Keratinocyte (primary cell): ENCODE results near the gene CMPK2.

Experiments used
- EZH2 ChIP-seq: IDR thresholded peaks from one replicate; pipeline ENCODE4 v1.6.1; 2012; ENCODE audit warnings: inconsistent platforms, mild to moderate bottlenecking, low read length, moderate library complexity
- TF ChIP-seq, protein P1 (sequence below), 3 experiments: IDR thresholded peaks in 1 of 3; conservative IDR thresholded peaks in 1 of 3; optimal IDR thresholded peaks in 1 of 3; 2 replicates in 2 of 3; 3 replicates in 1 of 3; pipeline versions ENCODE3 to v1.5.1; 2011; ENCODE audit warnings: low read length in 3 of 3, mild to moderate bottlenecking in 3 of 3, moderate library complexity in 2 of 3, control low read depth in 1 of 3, inconsistent platforms in 1 of 3; ENCODE audit not compliant: insufficient read depth in 2 of 3; ENCODE audit errors: extremely low read depth in 1 of 3

DNA sequence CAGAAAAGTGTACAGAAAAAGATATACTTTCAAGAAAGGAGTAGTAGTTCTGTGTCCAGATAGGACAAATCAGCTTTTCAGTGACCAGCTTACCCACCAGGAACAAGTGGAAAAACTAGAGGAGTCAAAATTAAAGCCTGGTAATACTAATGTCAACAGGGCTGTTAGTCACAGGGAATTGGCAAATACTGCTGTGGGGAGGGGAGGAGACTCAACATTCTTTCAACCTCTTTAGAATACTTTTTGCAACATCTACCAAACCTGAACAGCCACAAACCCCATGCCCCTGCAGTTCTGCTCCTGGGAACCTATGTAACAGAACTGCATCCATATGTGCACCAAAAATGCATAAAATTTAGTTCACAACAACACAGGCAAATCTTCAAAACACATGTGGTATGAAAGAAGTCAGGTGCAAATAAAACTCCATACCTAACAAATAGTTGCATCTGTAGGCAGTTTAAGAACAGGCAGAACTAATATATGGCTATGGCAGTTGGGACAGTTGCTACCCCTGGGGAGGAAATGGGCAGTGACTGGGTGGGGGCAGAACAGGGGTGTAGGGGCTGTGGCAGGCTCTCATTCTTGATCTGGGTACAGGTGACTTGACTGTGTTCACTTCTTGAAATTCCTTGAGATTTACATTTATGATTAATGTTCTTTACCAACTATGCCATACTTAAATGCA, 9.7 kb downstream of the CMPK2 start:
- TF ChIP-seq, protein P1, sequence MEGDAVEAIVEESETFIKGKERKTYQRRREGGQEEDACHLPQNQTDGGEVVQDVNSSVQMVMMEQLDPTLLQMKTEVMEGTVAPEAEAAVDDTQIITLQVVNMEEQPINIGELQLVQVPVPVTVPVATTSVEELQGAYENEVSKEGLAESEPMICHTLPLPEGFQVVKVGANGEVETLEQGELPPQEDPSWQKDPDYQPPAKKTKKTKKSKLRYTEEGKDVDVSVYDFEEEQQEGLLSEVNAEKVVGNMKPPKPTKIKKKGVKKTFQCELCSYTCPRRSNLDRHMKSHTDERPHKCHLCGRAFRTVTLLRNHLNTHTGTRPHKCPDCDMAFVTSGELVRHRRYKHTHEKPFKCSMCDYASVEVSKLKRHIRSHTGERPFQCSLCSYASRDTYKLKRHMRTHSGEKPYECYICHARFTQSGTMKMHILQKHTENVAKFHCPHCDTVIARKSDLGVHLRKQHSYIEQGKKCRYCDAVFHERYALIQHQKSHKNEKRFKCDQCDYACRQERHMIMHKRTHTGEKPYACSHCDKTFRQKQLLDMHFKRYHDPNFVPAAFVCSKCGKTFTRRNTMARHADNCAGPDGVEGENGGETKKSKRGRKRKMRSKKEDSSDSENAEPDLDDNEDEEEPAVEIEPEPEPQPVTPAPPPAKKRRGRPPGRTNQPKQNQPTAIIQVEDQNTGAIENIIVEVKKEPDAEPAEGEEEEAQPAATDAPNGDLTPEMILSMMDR (optimal IDR thresholded peaks at IDR 0.05 in 1 of 3, IDR thresholded peaks at IDR 0.05 in 1 of 3, conservative IDR thresholded peaks at IDR 0.05 in 1 of 3; ENCODE audit: extremely low read depth in 1 of 3, insufficient read depth in 2 of 3, low read length in 3 of 3), result no peak
- TF ChIP-seq EZH2, result no peak
